HepG2 (cell line): Measurements from ENCODE around the gene GBX1. TPM values are rescaled to one million over a fixed set of nuclear protein-coding genes. Genes with fewer than 3 reads are reported as not detected.

Experiments used
- ATAC-seq: fragments of 200-7000 bp; cut with Tn5 transposase; 3 replicates; pipeline ENCODE4 v1.9.1; 2020; ENCODE audit warnings: mild to moderate bottlenecking, moderate library complexity
- BruUV-seq: library from RNA; stranded (reverse); fragments of 400-500 nt; replicated peaks from 2 replicates; lab custom pipeline; 2021; lab: Mats Ljungman, UMichigan
- CTCF ChIA-PET: fragments of 300-600 bp; formaldehyde crosslinking; extraction: SDS; loops from one replicate; lab custom pipeline; 2021; ENCODE audit warnings: low total read pairs, inconsistent platforms, low intra/inter-chr PET ratio; lab: Yijun Ruan, JAX
- POLR2A ChIA-PET: fragments of 350-600 bp; sonication (Branson Sonifier 250); formaldehyde crosslinking; loops from one replicate; lab custom pipeline; 2020; ENCODE audit warnings: antibody characterized with exemption, inconsistent platforms; lab: Yijun Ruan, JAX
- DNase-seq: peaks from one replicate; pipeline ENCODE4 v3.0.0-alpha.2; 2015; ENCODE audit warnings: low spot score
- FAIRE-seq: peaks from 3 replicates; lab custom pipeline; 2011; peaks lifted over from hg19 to GRCh38; lab: Jason Lieb, UNC
- H2AFZ ChIP-seq: one replicate; pipeline ENCODE4 v1.6.1; 2011; ENCODE audit warnings: low read length, inconsistent platforms
- H3K27ac ChIP-seq: fragments of 300-600 bp; 3 replicates; pipeline ENCODE4 v1.8.0; 2011; ENCODE audit warnings: mixed run types, mild to moderate bottlenecking, mixed read lengths, low read length, inconsistent platforms; ENCODE audit not compliant: insufficient read depth; ENCODE audit errors: extremely low read length
- H3K27me3 ChIP-seq, 2 experiments: fragments of 200-600 bp in 1 of 2; 2 replicates in 1 of 2; 3 replicates in 1 of 2; pipeline versions ENCODE4 v1.6.0 to v1.8.0; 2011; ENCODE audit warnings: low read length in 2 of 2, mild to moderate bottlenecking in 2 of 2, moderate library complexity in 2 of 2, inconsistent platforms in 1 of 2; ENCODE audit not compliant: insufficient read depth in 2 of 2, control insufficient read depth in 1 of 2
- H3K36me3 ChIP-seq, 2 experiments: fragments of 200-600 bp in 1 of 2; replicated peaks in 1 of 2; 2 replicates in 1 of 2; 3 replicates in 1 of 2; pipeline versions ENCODE4 v1.5.1 to v1.8.0; 2011; ENCODE audit warnings: low read length in 2 of 2, inconsistent platforms in 1 of 2; ENCODE audit not compliant: insufficient read depth in 2 of 2, control insufficient read depth in 1 of 2
- H3K4me1 ChIP-seq: 2 replicates; pipeline ENCODE4 v1.5.1; 2012; ENCODE audit warnings: low read length, inconsistent platforms; ENCODE audit not compliant: insufficient read depth
- H3K4me2 ChIP-seq: 2 replicates; pipeline ENCODE4 v1.6.0; 2011; ENCODE audit warnings: low read depth, low read length, inconsistent platforms
- H3K4me3 ChIP-seq, 3 experiments: fragments of 200-600 bp in 1 of 3; sonication (generic), shearing (Covaris generic) in 1 of 3; replicated peaks in 1 of 3; 2 replicates each; pipeline ENCODE4 v1.5.1; 2011 to 2016; ENCODE audit warnings: low read length in 3 of 3, inconsistent platforms in 2 of 3, low read depth in 2 of 3, mild to moderate bottlenecking in 2 of 3, control low read depth in 1 of 3, mixed read lengths in 1 of 3; ENCODE audit not compliant: insufficient read depth in 1 of 3
- H3K79me2 ChIP-seq: one replicate; pipeline ENCODE4 v1.6.1; 2011; ENCODE audit warnings: low read length, inconsistent platforms; ENCODE audit not compliant: insufficient read depth
- H3K9ac ChIP-seq: 2 replicates; pipeline ENCODE4 v1.6.0; 2011; ENCODE audit warnings: mild to moderate bottlenecking, low read depth, low read length, inconsistent platforms; ENCODE audit not compliant: insufficient read depth
- H3K9me3 ChIP-seq: 2 replicates; pipeline ENCODE4 v1.5.1; 2012; ENCODE audit warnings: mild to moderate bottlenecking, low read length
- H4K20me1 ChIP-seq: 2 replicates; pipeline ENCODE4 v1.6.0; 2011; ENCODE audit warnings: inconsistent platforms, mild to moderate bottlenecking, low read length, moderate library complexity; ENCODE audit not compliant: insufficient read depth
- RFXAP ChIP-seq: sonication (generic); formaldehyde crosslinking; IDR thresholded peaks from 2 replicates; pipeline ENCODE4 v1.4.0; 2020; ENCODE audit warnings: missing genetic modification reagents, borderline replicate concordance
- ZNF12 ChIP-seq: sonication (generic); formaldehyde crosslinking; IDR thresholded peaks from 2 replicates; pipeline ENCODE4 v1.5.0; 2020; ENCODE audit warnings: missing genetic modification reagents
- WGBS: methylation state at CpG from one replicate; pipeline ENCODE4 v1.1.6; 2017; ENCODE audit warnings: low lambda C conversion rate; 5-methylcytosine and 5-hydroxymethylcytosine counted together
- in situ Hi-C: cut with HindIII; loops from 2 replicates; pipeline ENCODE4 v1.10.0; 2017; ENCODE audit warnings: low pct_unique_long_range_greater_than_20kb; ENCODE audit not compliant: extremely low pct_ligation_motif_present
- intact Hi-C: fragments of 100-400 bp; cut with micrococcal nuclease; formaldehyde crosslinking; loops from one replicate; pipeline ENCODE4 v1.10.0; 2022; ENCODE audit not compliant: unreplicated experiment
- polyA plus RNA-seq, 8 experiments: library from polyadenylated mRNA; depleted of rRNA in 3 of 8; stranded (reverse) in 7 of 8; unstranded in 1 of 8; fragments of >200 nt; fragmentation: Illumina TruSeq in 4 of 8; extraction: Trizol in 4 of 8; gene quantifications; 2 replicates each; pipeline versions ENCODE4 v1.2.1 to v1.2.3, GENCODE V29; 2011 to 2016; ENCODE audit warnings: low read depth in 4 of 8, missing spikeins in 1 of 8, mixed read lengths in 1 of 8; ENCODE audit not compliant: insufficient read depth in 1 of 8
- total RNA-seq, 5 experiments: library from RNA; depleted of rRNA; stranded (reverse); fragments of >200 nt; fragmentation: Illumina TruSeq; extraction: Trizol; gene quantifications; 2 replicates each; pipeline ENCODE4 v1.2.3, GENCODE V29; 2016; ENCODE audit warnings: low read depth in 1 of 5
- TF ChIP-seq, protein P1 (sequence below): IDR thresholded peaks from 2 replicates; pipeline ENCODE4 v1.6.1; 2016; ENCODE audit warnings: missing biosample characterization, missing genetic modification reagents, low read depth
- TF ChIP-seq, protein P2 (sequence below): sonication (generic); formaldehyde crosslinking; IDR thresholded peaks from 2 replicates; pipeline ENCODE4 v1.4.0; 2020; ENCODE audit warnings: missing genetic modification reagents
- TF ChIP-seq, protein P3 (sequence below): sonication (generic); formaldehyde crosslinking; conservative IDR thresholded peaks from 2 replicates; pipeline ENCODE4 v1.4.0; 2020; ENCODE audit warnings: missing genetic modification reagents
- TF ChIP-seq, protein P4 (sequence below): sonication (generic); formaldehyde crosslinking; IDR thresholded peaks from 2 replicates; pipeline ENCODE4 v1.8.1; 2023; ENCODE audit warnings: mild to moderate bottlenecking, missing genetic modification reagents, borderline replicate concordance
- TF ChIP-seq, protein P5 (sequence below): sonication (generic); formaldehyde crosslinking; IDR thresholded peaks from 2 replicates; pipeline ENCODE4 v1.4.0; 2020; ENCODE audit warnings: missing genetic modification reagents

GBX1 gene
- total and polyA plus RNA-seq, 2 of the 13 experiments (the other 11 are each of a cell fraction or from before 2014, with no cell fraction given) = not detected

DNA sequence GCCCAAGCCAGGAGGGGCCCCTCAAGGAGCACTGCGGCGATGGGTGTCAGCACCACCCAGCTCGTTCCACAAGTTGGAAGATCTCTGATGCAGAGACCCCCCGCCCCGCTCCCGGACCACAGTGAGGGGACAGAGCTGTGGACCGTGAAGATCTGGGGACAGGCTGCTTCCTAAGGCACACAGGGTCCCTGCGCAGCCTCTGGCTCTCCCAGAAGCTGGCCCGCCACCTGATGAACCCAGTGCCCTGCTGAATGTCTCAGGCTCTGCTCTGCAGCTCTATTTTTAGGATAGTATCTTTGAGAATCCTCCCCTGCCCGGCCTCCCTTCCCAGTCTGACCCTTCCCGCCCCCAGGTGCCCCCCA is 29.7 kb downstream of the GBX1 start (continued):
- TF ChIP-seq, protein P1, sequence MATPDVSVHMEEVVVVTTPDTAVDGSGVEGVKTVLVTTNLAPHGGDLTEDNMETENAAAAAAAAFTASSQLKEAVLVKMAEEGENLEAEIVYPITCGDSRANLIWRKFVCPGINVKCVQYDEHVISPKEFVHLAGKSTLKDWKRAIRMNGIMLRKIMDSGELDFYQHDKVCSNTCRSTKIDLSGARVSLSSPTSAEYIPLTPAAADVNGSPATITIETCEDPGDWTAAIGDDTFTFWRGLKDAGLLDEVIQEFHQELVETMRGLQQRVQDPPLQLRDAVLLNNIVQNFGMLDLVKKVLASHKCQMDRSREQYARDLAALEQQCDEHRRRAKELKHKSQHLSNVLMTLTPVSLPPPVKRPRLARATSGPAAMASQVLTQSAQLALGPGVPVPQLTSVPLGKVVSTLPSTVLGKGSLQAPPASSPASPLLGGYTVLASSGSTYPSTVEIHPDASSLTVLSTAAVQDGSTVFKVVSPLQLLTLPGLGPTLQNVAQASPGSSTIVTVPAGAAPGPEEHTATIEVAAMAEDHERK (CRISPR knock-in tag) = no peak
- TF ChIP-seq, protein P2, sequence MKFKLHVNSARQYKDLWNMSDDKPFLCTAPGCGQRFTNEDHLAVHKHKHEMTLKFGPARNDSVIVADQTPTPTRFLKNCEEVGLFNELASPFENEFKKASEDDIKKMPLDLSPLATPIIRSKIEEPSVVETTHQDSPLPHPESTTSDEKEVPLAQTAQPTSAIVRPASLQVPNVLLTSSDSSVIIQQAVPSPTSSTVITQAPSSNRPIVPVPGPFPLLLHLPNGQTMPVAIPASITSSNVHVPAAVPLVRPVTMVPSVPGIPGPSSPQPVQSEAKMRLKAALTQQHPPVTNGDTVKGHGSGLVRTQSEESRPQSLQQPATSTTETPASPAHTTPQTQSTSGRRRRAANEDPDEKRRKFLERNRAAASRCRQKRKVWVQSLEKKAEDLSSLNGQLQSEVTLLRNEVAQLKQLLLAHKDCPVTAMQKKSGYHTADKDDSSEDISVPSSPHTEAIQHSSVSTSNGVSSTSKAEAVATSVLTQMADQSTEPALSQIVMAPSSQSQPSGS (CRISPR knock-in tag) = no peak
- TF ChIP-seq RFXAP (no peak), ZNF12 (CRISPR knock-in tag) (no peak)
- TF ChIP-seq, protein P3, sequence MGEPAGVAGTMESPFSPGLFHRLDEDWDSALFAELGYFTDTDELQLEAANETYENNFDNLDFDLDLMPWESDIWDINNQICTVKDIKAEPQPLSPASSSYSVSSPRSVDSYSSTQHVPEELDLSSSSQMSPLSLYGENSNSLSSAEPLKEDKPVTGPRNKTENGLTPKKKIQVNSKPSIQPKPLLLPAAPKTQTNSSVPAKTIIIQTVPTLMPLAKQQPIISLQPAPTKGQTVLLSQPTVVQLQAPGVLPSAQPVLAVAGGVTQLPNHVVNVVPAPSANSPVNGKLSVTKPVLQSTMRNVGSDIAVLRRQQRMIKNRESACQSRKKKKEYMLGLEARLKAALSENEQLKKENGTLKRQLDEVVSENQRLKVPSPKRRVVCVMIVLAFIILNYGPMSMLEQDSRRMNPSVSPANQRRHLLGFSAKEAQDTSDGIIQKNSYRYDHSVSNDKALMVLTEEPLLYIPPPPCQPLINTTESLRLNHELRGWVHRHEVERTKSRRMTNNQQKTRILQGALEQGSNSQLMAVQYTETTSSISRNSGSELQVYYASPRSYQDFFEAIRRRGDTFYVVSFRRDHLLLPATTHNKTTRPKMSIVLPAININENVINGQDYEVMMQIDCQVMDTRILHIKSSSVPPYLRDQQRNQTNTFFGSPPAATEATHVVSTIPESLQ (CRISPR knock-in tag) = no peak

DNA sequence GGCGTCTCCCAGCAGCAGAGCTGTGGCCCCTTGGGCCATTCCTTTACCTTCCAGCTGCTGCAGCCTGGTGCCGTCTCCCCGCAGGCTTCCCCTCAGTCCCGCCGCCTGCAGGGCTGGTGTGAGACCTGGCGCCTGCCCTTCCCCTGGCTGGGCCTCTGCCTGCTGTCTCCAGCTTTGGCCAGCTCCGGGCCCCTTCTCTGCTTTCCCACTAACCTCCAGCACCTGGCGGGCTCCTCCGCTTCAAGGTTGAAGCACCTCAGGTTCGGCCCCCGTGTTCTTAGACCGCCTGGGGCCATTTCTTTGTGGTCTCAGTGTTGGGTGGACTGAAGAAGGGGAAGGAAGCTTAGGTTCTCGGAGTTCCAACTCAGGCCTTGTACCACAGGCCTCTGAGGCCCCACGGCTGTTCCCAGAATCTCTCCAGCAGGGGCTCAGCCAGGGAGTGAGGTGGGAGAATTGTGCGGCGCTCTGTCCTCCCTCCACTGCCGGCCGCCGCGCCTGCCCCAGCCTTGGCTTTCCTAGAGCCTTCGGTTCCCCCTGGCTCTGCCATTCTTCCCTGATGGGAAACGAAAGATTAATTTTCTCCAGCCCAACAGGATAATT is 30.3 kb downstream of the GBX1 start:
- in situ Hi-C loops (no loop called here), intact Hi-C loops (loop anchor here (10.0 kb wide), 1 partner anchor 168 kb away; no protein-coding TSS in a partner anchor)
- Histone ChIP-seq H3K4me3 (no peak overlapping the region), H3K79me2 (no peaks in the 10 kb centered on the region), H3K9me3 (no peaks in the 10 kb centered on the region), H3K9ac (no peak overlapping the region), H3K4me2 (no peak overlapping the region), H3K4me1 (no peaks in the 10 kb centered on the region), H4K20me1 (no peaks in the 10 kb centered on the region)
- no TSS peak for BruUV-seq
- no peak for DNase-seq
- 96% methylated on average over 20 of the region's 22 CpGs for WGBS
- TF ChIP-seq, protein P4, sequence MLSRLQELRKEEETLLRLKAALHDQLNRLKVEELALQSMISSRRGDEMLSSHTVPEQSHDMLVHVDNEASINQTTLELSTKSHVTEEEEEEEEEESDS (CRISPR knock-in tag) = no peak
- TF ChIP-seq, protein P5, sequence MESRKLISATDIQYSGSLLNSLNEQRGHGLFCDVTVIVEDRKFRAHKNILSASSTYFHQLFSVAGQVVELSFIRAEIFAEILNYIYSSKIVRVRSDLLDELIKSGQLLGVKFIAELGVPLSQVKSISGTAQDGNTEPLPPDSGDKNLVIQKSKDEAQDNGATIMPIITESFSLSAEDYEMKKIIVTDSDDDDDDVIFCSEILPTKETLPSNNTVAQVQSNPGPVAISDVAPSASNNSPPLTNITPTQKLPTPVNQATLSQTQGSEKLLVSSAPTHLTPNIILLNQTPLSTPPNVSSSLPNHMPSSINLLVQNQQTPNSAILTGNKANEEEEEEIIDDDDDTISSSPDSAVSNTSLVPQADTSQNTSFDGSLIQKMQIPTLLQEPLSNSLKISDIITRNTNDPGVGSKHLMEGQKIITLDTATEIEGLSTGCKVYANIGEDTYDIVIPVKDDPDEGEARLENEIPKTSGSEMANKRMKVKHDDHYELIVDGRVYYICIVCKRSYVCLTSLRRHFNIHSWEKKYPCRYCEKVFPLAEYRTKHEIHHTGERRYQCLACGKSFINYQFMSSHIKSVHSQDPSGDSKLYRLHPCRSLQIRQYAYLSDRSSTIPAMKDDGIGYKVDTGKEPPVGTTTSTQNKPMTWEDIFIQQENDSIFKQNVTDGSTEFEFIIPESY (CRISPR knock-in tag) = peak; percentile 77
- TF ChIP-seq, all 625 proteins: peak for 1
- FAIRE-seq = no peak
- no peak for ATAC-seq
- Histone ChIP-seq H3K36me3 (peaks cover 19 to 70% of the 10 kb centered on the region in 2 experiments), H2AFZ (no peak overlapping the region), H3K27me3 (no peaks in the 10 kb centered on the region), H3K27ac (no peak overlapping the region)
- ChIA-PET POLR2A (no interaction called here), CTCF (no interaction called here)
